HG03196 (cell line): ENCODE results near the gene CARS2.
A peak's percentile ranks its signal among the peaks of the same experiment; 100 is the strongest.

Experiments
- ATAC-seq: cut with Tn5 transposase; IDR thresholded peaks from one replicate; pipeline ENCODE4 v1.9.1; 2021; ENCODE audit not compliant: unreplicated experiment

The CARS2 gene

DNA sequence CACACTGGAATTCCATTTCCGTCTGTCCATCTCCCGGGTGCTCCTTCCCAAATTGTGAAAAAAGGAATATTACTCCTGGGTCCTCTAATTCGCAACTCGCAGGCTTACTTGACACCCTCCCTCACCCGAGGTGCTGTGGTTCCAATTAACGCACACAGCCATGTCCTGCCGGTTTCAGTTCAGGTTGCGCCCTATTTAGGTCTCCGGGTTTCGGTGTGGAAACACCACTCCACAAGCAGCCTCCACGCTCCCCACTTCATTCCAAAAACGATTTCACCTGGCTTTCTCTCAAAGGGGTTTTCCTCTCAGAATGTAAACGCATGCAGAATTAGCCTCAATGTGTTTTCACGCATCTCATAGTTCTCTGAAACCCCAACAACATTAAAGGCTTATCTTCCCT lies 52.6 kb downstream of the CARS2 start:
- ATAC-seq = no peak

DNA sequence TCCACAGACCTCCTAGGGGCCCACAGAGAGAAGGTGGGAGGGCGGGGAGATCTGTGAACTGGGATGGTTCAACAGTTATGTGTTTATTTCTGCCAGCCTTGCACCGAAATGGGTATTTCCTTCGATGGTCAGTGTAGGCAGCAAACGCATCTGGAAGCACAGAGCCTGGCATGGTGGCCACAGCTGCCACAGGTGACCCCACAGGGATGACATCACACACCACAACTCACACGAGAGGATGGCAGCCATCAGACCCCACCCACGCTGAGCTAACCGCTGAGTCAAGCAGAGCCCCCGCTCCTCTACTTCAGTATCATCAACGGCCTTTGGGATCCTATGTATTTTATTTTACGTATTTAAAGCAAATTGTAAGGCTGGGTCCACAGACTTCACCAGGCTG lies 53.2 kb downstream of the CARS2 start:
- no peak for ATAC-seq

DNA sequence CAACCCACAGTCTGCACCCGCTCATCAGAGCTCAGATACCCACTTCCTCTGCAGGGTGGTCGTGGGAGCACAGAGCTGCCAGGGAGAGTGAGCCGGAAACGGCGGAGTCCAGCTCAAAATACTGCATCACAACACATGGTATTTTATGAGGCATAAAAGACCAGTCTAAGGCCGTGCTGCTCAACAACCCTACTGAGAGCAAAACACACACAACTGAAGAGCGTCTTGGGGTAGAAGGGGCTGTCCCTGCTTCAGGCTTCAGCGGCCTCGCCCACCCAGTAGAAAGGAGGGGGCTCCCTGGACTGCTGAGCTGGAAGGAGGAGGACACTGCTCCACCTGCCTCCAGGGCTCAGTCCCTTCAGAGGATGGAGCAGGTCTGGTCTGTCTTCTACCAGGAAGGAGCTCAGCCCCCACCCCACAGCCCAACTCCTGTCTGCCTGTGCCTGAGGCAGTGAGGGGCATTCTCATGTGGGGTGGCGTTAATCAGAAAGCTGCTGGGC lies 53.6 kb downstream of the CARS2 start:
- no peak for ATAC-seq

DNA sequence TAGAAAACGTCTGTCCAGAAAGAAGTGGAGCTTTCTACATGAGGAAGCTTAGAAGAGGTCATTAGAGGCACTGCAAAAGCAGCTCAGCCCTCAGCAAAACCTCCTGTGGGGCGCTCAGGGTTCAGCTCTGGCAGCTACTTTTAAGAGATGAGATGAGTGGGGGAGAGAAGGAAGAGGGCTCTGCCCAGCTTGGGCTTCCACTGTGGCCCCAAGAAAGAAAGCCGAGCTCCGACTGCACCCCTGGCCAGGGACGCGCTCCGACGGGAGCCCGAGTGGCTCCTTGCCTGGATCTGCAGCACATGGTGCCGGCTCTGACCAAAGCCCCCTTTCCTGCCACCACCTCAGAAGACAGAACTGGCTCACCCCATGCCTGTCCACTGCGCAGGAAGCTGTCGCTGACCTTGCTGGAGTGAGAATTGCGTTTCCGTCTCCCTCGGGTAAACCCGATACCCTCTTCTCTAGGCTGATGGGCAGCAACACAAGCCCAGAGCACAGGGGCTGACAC lies 54.1 kb downstream of the CARS2 start:
- no peak for ATAC-seq

DNA sequence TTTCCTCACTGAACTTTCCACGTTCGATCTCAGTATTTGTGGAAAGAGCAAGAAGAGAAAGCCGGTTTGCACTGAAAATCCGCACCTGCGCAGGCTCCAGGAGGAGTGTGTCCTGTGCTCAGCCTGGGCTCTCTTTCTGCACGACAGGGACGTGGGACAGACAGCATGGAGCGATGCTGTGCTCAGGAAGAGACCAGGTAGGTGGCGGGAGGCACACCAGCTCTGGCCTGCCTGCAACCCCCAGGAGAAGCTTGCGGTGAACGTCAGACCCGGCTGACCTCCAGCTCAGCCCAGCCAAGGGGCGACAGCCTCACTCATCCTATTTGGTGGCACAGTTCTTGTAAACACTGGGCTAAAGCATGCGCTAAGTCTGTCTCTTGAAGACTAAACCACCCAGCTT lies 54.6 kb downstream of the CARS2 start:
- no peak for ATAC-seq

DNA sequence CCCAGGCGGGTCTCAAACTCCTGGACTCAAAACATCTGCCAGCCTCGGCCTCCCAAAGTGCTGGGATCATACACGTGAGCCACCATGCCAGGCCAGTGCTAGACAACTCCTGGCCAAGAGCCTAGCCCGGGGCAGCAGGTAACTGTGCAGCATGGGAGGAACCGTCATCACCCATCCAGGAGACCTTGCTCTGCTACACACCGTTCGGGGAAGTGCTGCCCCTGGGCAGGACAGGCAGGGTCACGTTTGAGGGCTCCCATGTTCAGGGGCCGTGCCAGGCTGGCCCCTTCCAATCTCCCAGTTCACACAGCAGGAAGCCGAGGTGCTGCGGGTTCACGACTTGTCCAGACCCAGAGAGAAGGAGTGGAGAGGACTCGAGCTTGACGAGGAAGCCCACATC lies 55.5 kb downstream of the CARS2 start:
- no peak for ATAC-seq

DNA sequence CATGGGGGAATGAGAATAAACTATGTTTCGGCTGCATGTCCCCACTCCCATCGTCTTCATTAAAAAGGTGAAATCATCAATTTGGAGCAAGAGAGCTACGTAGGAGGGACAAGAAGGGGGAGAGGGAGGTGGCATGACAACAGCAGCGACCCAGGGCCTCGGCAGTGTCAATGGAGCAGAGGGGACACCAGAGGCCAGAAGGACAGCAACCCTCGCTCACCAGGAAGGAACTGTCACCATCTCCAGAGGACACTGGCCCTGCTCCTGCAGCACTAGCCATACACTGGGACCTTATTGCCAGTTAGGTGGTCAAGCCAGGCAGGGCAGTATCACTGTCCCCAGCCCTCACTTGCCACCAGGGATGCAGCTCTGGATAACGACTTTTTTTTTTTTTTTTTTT lies 56.4 kb downstream of the CARS2 start:
- no peak for ATAC-seq

DNA sequence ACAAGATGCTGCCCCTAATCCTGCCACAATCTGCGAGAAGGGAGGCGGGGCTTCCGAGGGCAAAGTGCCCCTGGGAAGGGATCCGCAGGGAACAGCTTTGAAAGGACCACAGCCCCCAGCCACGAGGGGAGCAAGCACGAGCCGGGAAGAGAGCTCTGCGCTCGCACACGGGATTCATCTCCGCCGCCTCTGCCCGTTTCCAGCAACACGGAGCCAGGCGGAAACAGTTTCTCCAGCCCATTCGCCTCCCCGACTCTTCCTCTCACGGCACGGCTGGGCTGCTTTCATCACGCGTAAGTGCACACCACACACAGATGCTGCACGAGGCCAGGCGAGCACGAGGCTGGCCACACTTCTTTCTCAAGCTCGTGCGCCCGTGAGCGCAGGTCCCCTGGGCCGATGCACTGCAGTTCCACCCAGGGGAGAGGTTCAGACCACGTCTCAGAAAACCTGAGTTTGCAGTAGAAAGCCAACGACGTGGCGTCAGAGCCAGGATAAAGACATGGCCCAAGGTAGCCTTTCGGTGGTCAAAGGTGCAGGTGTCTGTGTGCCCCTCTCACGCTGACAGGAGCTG lies 57.0 kb downstream of the CARS2 start:
- no peak for ATAC-seq

DNA sequence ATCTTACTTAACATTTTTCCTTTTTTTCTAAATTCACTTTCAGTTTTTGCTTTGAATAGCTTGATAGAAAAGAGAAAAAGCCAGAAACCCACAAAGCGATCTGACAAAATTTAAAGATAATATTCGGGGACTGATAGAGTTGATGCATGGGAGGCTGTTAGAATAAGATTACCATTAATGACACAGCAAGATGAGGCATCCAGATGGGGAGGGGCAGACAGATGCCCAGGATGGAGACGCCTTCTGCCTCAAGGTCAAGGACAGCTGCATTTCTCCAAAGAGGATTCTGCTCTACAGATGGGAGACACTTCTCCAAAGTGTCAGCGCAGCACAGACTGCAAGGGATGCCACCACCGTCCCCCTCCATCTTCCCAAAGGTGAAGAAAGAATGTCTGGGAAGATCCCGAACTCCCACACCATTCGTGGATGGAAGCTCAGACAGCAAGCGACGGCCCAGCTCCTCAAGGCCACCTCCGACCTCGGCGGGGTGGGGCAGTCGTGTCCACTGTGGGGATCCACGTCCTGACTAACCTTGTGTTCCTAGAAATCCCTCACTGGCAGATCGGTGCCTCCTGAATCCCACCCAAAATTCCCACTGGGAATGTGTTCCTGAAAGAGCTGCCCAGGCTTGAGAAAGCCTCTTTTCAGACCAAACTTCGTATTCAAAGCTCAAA lies 57.6 kb downstream of the CARS2 start:
- ATAC-seq = no peak

DNA sequence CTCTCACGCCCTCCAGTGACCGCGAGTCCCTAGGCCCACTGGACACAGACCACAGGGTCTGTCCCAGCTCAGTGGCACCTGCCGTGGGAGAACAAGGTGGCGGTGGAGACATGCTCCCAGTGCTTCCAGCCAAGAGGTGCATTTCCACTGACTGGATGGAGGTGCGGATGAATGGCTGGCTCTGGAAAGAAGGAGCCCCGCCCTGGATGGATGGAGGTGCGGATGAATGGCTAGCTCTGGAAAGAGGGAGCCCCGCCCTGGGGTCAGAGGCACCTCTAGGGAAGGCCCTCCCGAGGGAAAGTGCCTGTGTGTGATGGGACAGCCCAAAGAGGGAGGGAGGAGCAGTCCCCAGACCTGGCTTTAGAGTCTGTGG lies 58.6 kb downstream of the CARS2 start:
- ATAC-seq = no peak

DNA sequence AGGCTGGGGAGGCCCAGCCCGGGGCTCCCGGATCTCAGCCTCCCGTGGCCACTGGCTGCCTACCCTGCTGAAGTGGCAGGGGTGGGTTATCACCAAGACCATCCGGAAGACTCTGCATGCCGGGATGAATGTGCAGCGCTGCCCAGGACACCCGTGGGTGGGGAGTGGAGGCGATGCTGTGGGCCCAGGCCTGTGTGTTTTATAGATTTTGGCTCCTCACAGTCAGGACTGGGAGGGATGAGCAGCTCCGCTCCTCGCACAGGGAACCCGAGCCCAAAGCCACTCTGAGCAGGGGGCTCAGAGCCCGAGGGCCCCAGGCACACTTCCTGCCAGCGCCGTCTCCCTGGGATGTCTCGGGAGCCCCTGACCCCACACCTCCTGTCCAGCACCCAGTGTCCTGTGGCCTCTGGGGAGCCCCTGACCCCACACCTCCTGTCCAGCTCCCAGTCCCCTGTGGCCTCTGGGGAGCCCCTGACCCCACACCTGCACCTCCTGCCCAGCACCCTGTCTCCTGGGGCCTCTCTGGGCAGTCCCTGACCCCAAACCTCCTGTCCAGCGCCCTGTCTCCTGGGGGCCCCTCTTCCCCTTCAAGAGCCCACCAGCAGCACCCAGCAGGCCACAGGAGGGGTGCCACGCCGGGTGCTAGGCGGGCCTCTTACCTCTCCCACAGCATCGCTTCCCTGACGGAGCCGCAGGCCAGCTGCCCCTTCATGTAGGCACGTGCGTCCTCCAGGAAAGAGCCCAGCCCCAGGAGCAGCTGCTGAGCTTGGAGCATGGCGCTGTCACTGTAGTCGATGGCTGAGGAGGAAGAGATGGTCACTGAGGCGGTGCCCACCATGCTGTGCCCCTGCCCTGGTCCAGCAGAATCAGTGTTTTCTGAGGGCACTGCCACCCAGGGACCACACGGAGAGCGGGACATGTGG lies 59.2 kb downstream of the CARS2 start:
- ATAC-seq = no peak

DNA sequence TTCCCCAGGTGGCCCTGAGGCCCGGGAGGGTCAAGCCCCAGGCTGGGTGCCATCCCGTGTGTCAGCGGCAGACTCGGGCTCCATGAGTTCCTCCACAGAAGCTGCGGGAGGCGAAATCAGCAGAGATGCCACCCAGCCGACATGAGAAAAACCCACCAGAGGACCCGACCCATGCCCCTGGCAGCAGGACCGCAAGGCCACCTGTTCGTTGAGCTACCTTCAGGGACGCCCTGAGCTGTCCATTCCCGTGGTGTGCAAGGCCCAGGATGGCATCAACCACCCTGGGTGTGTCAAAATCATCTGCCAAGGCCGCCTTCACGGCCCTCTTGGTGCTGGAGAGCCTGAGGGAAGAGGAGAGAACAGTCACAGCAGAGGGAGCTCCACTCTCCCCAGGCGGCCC lies 60.2 kb downstream of the CARS2 start:
- no peak for ATAC-seq

DNA sequence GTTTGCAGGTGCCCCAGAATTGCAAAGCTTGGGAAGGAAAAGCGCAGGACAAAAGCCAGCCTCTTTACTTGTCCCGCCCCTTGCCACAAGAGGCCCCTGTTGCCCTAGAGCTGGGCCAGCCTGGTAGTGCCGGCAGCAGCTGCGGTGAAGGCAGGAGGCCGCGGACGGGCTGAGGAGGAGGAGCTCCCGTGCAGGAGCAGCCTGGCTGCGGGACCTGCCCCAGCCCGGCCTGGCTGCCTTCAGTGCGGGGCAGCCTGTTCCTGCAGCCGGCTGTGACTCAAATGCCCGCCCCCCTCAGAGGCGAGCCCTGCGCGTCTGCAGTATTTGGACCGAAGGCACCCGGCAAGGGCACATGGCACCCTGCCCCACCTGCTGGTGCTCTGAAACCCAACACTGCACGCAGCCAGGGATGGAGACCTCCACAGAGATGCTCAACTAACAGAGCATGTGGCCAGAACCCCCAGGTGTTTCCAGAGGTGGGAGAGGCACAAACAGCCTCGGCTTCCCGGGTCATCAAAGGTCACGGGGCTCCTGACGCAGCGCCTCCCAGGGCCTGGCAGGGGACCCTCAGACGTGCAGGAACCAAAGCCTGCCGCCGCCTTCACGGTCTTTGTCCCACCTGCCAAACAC lies 60.9 kb downstream of the CARS2 start:
- peak; percentile 58 for ATAC-seq

DNA sequence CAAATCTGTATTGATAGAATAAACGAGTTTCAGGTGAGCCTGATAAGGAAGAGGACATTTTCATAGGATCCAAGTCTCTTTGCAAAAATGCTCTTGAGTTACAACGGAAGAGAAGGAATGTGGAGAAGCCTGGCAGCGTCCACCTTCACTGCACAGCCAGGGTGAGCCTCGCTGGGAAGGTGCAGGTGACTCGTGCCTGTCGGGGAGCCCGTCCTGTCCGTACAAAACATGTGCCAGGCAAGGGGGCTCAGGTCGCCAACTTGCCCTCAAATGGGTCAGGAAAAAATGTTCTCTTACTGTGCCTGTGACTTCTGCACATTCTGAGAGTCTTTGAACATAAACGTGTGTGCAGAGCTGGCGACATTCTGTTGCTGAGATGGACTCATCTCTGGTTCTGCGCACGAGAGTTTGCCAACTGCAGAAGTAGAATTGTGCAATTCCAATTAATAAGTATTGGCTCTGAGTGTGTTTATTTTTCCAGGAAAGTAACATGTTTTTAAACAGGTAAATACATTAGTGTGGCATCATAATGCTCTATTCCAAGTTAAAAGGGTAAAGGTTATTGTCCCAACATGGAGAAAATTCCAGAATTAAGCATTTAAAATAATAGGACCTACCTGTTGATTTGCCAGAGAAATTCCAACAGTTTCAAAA lies 62.0 kb downstream of the CARS2 start:
- no peak for ATAC-seq

DNA sequence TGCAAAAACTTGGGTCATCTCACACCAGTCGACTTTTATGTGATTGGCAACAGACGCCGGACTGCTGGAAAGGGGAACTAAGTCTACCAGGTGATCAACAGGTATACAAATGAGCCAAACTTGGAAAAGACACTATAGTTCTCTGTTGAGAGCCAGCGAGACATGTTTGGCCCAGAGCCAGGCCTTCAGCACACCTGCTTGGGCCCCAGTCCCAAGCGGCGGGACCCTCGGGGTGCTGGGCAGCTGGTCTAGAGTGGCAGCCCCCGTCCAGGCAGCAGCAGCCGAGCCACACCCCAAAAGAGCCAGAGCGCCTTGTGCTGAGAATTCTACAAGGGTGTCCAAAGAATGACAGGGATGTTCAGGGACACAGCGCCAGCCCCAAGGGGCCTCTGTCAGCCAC lies 62.6 kb downstream of the CARS2 start:
- ATAC-seq = no peak

DNA sequence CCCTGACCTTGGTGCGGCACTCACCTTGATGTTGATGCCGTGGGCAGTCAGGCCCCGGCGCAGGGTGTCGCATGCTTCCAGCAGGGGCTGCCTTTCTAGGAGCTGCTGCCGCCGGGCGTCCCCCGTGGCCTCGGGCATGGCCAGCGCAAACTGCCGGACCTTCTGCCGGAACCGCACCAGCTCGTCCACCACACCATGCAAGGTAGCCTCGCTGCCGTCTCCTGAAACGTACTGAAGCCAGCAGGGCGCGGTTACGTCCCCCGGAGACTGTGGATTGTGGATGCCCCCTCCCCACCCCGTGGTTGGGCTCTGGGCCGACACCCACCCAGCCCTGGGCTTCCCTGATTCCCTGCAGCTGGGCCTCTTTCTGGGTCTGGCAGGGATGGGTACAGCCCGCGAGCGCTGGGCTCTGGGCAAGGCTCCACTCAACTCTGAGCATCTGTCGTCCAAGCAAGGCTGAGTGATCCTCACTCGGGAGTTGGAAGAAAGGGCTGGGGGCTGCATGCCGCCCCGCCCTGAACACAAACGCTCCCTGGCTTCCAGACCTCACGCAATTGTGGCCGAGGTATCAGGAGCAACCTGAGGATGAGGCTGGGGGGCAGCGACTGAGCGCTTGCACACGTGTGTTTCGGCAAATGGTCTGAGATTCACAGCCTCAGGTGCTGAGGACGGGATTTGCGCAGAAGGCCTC lies 63.5 kb downstream of the CARS2 start:
- no peak for ATAC-seq

DNA sequence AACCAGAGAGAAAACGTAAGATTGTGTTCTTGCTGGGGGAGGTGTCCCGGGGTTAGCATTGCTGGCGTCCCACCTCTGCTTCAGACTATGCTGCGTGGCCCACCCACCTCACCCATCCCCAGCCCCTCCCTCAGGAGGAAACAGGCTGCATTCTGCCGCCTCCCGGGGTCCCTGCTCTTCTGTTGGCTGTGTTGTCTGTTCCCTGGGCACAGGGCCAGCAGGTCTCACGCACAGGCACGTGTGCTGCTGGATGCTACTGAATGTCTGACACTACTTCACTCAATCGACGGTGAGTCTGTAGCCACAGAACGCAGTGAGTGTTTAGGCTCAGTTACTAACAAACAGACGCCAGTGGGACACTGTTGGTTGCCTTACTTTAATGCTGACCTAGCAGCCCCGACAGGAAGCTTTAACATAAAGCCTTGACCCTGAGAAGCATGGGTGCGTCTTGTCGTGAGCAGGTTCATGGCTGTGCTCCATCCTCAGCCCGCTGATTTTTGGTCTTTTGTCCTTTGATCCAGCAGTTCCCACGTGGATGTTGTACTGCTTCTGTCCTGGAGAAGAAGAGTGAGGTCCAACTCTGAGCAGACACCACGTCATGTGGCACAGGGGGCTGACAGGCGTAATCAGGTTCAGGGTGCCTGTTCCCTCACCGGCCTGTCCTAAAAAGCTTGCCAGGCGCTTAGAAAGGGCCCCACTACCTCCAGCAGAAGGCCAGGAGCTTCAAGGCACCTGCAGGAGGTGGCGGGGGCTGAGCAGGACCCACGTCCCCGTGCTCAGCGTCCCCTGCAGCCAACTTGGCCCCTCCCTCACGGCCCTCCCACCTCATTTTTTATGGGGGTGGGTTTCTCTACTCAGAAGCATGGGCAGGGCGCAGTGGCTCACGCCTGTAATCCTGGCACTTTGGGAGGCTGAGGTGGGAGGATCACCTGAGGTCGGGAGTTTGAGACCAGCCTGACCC lies 64.6 kb downstream of the CARS2 start:
- no peak for ATAC-seq

DNA sequence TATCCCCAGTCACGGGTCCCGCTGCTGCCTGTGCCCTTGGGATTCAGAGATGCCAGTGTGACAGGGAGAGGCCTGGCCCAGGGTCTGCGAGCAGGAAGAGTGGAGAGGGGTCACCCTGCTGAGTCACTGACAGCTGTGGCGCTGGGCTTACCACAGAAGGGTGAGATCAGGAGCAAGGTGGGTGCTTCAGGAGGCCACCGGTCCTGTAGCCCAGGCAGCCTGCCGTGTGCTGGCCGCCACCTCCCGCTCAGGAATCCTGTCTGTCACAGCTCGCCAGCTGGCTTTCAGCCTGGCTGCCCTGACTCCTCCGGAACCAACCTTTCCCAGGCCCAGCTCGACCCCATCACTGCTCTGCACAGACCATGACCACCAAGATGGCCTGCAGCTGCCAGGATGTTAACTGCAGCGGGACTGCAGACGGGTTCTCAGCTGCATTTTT lies 65.3 kb downstream of the CARS2 start:
- ATAC-seq = no peak

DNA sequence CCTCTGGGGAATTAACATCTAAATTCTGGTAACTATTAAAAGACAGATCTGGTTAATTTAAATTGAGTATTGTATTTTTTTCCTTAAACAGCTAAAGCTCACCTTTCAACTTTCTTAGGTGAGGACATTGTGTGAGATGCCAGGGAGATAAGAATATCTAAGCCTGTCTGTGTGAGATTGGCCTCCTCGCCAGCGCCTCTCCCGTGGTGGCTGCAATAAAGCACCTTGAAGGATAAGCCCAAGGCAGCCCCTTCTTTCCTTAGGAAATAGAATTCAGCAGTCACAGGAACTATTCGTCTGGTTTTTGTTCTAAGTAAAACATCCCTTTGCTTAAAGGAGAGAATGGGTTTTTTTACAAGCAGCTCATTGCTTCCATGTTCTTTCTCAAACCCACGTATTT lies 66.0 kb downstream of the CARS2 start:
- no peak for ATAC-seq
